ENCODE results near the gene KRTAP9-7.
"Not testable (repeated sequence)": the region's sequence is repeated elsewhere in the genome, so short reads cannot be mapped to it uniquely, and the experiment has no call there.

GRCh38 chr17:41237949-41238437 lies 37.5 kb upstream of the KRTAP9-7 start, which contains the start of gene KRTAP9-8:
- not testable (repeated sequence) for TF ChIP-seq POLR2A (IDR thresholded peaks at IDR 0.05; ENCODE audit: low read depth, low read length); POLR2AphosphoS5 (IDR thresholded peaks at IDR 0.05; ENCODE audit: low read depth, low read length); PAX5 (IDR thresholded peaks at IDR 0.05; ENCODE audit: insufficient read depth, low read length, severe bottlenecking); SPI1 (IDR thresholded peaks at IDR 0.05; ENCODE audit: low read depth, low read length); TAF1 (IDR thresholded peaks at IDR 0.05; ENCODE audit: low read depth, low read length)

All from GM12891 (cell line).